GM18498 (cell line): ENCODE measurements around the gene PPFIBP2.

Experiments
- ATAC-seq: cut with Tn5 transposase; IDR thresholded peaks from one replicate; pipeline ENCODE4 v1.9.1; 2021; ENCODE audit warnings: mild to moderate bottlenecking, moderate library complexity; ENCODE audit not compliant: unreplicated experiment

Gene PPFIBP2

DNA sequence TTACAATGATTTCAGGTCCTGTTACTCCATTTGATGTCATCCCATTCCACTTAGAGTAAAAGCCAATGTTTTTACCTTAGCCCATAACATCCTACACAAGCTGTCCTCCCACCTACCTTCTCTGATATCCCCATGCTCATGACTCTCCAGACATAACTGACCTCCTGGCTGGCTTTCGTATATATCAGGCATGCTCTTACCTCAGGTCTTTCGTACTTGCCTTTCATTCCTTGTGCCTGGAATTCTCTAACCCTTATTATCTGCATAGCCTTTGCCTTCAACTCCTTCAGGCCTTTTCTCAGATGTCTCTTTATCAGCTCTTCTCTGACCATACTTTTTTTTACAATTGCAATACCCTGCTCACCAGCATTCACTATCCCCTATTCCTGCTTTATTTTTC, 169.8 kb downstream of the PPFIBP2 start:
- ATAC-seq, result no peak

DNA sequence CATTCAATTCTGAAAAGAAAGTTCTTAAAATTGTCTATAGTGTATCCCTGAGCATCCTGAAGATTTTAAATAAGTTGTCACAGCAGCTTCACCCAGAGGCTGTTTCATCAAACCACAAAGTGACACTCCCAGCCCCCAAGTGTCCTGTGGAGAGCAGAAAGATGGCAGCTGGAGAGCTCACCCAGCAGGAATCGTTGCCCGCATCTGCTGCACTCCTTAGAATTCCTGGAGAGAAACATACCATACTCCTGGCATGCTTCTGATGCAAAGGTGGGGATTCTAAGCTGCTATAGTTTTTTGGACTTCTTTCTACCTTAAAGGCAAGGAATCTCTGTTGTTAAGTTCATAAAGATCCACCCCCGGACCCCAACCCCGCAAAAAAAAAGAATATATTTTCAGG, 173.0 kb downstream of the PPFIBP2 start:
- no peak for ATAC-seq

DNA sequence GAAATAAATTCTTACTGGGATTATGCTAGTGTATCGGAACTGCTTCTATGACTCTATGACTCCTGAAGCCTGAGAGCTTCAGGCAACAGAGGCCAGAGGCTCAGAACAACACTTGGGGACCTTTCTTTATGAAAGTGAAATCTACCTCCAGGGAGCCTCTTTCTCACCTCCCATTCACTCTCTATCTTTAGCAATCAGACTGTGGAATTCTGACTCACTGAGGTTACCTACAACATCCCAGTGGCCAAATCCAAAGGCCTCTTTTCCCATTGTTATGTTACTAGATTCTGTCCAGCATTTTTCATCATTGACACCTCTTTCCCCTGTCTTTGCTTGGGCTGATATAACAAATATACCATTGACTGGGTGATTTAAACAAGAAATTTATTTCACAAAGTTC, 173.6 kb downstream of the PPFIBP2 start:
- no peak for ATAC-seq

DNA sequence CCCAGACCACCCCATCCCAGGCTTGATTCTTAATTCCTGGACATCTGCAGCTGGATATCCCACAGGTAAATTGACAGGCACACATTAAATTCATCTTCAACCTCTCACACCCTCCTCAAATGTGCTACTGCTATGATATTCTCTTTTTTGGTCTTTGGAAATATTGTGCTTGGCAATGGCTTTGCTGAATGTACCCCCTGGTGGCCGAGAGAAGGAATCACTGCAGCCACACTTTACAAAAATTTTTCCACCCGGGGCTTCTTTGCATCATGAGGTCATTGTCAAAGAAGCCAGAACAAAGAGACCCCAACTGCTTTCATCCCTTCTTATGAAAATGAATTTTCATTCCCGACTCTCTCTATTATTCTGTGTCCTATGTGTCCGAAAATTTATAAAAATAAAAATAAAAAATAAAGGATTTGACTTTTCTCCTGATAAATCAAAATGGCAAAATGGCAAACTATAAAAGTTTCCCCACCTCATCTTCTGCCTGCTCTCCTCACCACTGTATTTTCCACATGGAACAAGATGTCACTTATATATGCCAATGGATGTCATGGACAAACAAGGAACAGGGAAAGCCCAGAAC, 174.5 kb downstream of the PPFIBP2 start:
- ATAC-seq, result peak; percentile 71

DNA sequence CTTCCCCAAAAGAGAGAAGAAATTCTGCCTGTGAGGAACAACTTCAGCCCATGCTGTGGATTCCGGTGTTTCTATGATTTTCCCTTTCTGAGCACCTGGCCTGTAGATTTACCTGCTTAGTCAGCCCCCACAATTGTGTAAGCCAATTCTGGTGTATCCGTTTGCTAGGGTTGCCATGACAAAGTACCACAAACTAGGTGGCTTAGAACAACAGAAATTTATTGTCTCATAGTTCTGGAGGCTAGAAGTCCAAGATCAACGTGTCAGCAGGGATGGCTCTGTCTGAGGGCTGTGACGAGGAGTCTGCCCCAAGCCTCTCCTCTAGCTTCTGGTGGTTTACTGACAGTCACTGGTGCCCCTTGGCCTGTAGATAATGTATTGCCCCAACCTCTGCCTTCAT, 175.4 kb downstream of the PPFIBP2 start:
- ATAC-seq, result no peak

DNA sequence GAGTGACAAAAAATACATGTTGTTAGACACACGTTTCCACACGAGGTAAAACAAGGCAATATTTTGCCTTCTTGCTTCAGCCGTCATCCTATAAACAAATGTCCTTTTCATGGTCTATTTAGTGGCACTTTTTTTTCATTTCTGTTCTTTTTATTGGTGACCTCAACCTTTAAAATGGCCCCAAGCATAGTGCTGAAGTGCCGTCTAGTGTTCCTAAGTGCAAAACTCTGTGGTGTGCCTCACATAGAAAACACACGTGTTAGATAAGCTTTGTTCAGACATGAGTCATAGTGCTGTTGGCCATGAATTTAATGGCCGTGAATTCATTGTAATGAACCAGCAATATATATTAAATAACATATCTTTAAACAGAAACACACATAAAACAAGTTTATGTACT, 176.8 kb downstream of the PPFIBP2 start:
- no peak for ATAC-seq

DNA sequence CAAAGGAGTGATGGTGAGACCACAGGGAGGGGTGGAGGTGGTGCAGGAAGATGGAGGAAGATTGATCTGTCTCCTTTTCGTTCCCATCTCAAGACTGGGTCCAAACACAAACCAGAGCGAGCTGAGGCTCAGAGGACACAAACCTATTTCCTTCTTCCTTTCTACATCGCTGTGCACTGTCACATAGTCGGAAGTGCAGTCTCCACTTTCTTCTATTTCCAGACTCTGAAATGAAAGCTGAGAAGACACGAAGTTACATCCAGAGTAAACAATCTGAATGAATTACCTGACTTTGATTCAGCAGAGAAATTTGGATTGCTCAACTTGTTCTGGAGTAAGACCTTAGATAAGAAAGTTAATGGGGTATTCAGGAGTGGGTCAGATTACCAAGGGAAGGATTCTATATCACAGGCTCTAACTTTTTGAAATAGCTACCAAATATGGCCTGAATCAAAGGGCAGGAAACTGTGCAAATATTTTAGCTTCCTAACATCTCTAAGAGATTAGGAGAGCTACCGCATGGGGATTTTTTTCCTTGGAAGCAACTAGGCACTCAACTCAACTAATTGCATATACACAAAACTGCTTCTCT, 178.1 kb downstream of the PPFIBP2 start:
- ATAC-seq, result no peak

DNA sequence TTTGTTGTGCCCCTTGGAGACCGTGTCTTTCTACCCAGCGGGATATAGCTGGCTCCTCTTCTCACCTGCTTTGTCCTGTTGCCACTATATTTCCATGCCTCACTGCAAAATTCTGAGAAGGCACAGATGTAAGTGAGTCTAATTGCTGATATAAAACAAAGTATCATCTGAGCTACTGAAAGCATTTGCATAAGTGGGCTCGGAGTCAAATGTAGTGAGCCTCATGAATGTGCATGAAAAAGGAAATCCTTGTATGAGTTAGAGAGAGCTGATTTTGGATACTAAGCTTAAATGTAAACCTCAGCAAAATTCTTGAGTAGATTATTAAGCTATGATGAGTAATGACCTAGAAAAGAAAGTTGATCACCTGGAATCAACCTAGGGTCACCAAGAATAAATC, 178.6 kb downstream of the PPFIBP2 start:
- no peak for ATAC-seq

DNA sequence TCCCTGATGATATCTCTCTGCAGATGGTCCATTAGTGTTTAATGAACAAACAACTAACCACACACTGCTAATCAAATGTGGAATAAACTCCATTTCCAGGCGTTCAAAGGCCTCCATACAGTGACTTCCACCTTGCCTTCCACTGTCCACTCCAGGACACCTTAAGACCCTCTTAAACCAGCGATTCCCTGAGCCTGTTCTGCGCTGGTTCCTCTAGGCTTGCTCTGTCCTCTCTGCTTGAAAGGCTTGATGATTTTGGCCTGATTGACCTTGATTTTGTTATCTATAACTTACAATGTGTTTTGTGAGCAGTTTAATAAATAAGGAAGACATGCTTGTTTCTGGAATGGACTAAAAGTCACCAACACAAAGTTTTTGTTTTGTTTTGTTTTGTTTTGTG, 180.4 kb downstream of the PPFIBP2 start:
- ATAC-seq, result no peak

DNA sequence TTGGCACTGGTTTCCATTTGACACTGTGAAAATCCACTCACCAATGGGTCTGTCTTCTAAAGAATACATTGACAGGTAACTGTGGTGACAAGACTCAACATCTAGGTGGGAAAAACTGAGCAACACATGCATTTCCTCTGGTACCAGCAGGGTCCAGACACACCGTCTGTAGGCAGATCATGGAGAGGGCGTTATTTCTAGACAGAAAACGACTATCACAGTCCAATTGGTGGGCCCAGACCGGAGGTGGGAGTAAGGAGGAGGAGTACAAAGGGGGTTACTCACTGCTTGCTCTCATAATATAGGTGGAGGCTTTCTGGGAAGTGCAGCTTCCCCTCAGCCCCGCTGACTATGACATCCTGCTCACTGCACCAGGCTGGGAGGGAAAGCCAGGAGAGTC, 182.6 kb downstream of the PPFIBP2 start:
- ATAC-seq, result no peak
